GM12864 (cell line): ENCODE results near the gene LPP.

Experiments used
- DNase-seq: peaks from one replicate; pipeline ENCODE4 v3.0.0-alpha.2; 2011; ENCODE audit warnings: low read depth
- H3K4me3 ChIP-seq: 2 replicates; pipeline ENCODE4 v1.5.1; 2011; ENCODE audit warnings: mild to moderate bottlenecking, low read depth, low read length, control low read depth
- TF ChIP-seq, protein P1 (sequence below): IDR thresholded peaks from 2 replicates; pipeline ENCODE4 v1.5.1; 2011; ENCODE audit warnings: low read depth, mild to moderate bottlenecking, moderate library complexity, low read length, control low read depth, inconsistent platforms; ENCODE audit errors: missing control alignments

The LPP gene

GRCh38 chr3:188772886-188773285 lies 618.9 kb downstream of the LPP start:
- DNase-seq: no peak
- TF ChIP-seq, protein P1, sequence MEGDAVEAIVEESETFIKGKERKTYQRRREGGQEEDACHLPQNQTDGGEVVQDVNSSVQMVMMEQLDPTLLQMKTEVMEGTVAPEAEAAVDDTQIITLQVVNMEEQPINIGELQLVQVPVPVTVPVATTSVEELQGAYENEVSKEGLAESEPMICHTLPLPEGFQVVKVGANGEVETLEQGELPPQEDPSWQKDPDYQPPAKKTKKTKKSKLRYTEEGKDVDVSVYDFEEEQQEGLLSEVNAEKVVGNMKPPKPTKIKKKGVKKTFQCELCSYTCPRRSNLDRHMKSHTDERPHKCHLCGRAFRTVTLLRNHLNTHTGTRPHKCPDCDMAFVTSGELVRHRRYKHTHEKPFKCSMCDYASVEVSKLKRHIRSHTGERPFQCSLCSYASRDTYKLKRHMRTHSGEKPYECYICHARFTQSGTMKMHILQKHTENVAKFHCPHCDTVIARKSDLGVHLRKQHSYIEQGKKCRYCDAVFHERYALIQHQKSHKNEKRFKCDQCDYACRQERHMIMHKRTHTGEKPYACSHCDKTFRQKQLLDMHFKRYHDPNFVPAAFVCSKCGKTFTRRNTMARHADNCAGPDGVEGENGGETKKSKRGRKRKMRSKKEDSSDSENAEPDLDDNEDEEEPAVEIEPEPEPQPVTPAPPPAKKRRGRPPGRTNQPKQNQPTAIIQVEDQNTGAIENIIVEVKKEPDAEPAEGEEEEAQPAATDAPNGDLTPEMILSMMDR: no peak
- no peak overlapping the region for H3K4me3 ChIP-seq

GRCh38 chr3:188775412-188775811 lies 621.5 kb downstream of the LPP start:
- TF ChIP-seq, protein P1: no peak
- H3K4me3 ChIP-seq: no peak overlapping the region
- DNase-seq: no peak

DNA sequence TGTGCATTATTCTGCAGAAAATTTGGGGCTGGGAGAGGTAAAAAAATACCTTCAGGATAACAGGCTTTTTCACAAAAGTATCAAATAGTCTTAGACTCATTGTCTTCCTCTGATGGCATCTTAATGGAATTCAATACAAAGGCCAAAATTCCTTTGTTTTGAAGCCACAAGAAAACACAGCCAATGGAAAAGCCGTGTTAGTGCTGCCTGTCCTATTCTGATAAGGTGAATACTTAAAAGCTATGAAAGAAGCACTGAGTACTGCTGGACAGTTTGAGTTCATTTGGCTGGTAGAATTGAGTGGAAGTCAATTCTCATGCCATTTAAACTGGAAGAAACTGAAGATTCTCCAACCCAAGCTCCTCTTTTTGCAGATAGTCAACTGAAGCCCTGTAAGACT lies 622.5 kb downstream of the LPP start:
- DNase-seq: no peak
- TF ChIP-seq, protein P1: no peak
- no peak overlapping the region for H3K4me3 ChIP-seq

GRCh38 chr3:188778091-188778852 lies 624.3 kb downstream of the LPP start:
- no peak overlapping the region for H3K4me3 ChIP-seq
- DNase-seq: no peak
- TF ChIP-seq, protein P1: no peak

GRCh38 chr3:188779281-188779980 lies 625.5 kb downstream of the LPP start:
- H3K4me3 ChIP-seq: no peak overlapping the region
- DNase-seq: no peak
- TF ChIP-seq, protein P1: no peak

- H3K4me3 ChIP-seq: no peak overlapping the region
- TF ChIP-seq, protein P1: no peak
- DNase-seq: no peak
Measured at GRCh38 chr3:188780193-188781147, 626.5 kb downstream of the LPP start.
